Activated CD4-positive, alpha-beta memory T cell treated with anti-CD3 and anti-CD28 coated beads, Interleukin-2, amount 10 ng/mL, durations not matched to agents 7 days and 5 days (primary cell): ENCODE measurements around the gene CNOT3. TPM values are rescaled to one million over a fixed set of nuclear protein-coding genes. Genes with fewer than 3 reads are reported as not detected.

Source experiments
- CTCF ChIA-PET: fragments of 350-600 bp; sonication (Branson Sonifier 250); formaldehyde crosslinking; loops from one replicate; lab custom pipeline; 2021; ENCODE audit warnings: antibody characterized with exemption, inconsistent platforms; lab: Charles Lee
- POLR2A ChIA-PET: fragments of 350-600 bp; sonication (Branson Sonifier 250); formaldehyde crosslinking; loops from one replicate; lab custom pipeline; 2021; ENCODE audit warnings: antibody characterized with exemption; lab: Charles Lee
- DNase-seq: peaks from one replicate; pipeline ENCODE4 v3.0.0-alpha.2; 2020
- H3K27ac Mint-ChIP-seq: one replicate; pipeline ENCODE4 v1.8.0; 2021; ENCODE audit warnings: mild to moderate bottlenecking, mixed read lengths
- H3K27me3 Mint-ChIP-seq: one replicate; pipeline ENCODE4 v1.8.0; 2021; ENCODE audit warnings: mixed read lengths
- H3K36me3 Mint-ChIP-seq: one replicate; pipeline ENCODE4 v1.8.0; 2021; ENCODE audit warnings: low read depth, mixed read lengths
- H3K4me1 Mint-ChIP-seq: one replicate; pipeline ENCODE4 v1.8.0; 2021; ENCODE audit warnings: mixed read lengths
- H3K4me3 Mint-ChIP-seq: one replicate; pipeline ENCODE4 v1.8.0; 2021; ENCODE audit warnings: mild to moderate bottlenecking, mixed read lengths
- H3K9me3 Mint-ChIP-seq: one replicate; pipeline ENCODE4 v1.8.0; 2021; ENCODE audit warnings: mixed read lengths
- total RNA-seq, 2 experiments: library from RNA; stranded (reverse); gene quantifications; one replicate each; pipeline ENCODE4 v1.2.3, GENCODE V29; 2021

Gene CNOT3
- total RNA-seq, 2 experiments from 2014 or later = 62.6 to 66.9 TPM

DNA sequence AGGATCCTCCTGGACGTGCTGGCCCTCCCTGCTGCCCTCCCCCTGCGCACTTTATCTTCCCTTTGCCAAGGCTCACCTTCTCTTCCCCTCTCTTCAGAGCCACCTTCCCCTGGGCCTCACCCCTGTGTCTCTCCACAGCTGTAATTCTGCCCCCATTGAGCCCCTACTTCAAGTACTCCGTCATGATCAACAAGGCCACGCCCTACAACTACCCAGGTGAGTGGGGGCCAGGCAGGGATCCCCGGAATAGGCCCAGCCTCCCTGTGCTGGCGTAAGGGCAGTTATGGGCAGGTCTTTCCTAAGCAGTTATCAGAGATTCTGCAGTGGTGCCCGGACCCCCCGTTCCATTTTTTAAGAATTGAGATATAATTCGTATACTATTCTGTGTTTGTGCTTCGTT is 31.8 kb upstream of the CNOT3 start:
- Mint-ChIP-seq H3K4me3 (no peak overlapping the region), H3K4me1 (peaks cover 34% of the 10 kb centered on the region), H3K9me3 (no peaks in the 10 kb centered on the region), H3K27ac (no peak overlapping the region), H3K27me3 (no peaks in the 10 kb centered on the region), H3K36me3 (peaks cover 47% of the 10 kb centered on the region)
- no peak for DNase-seq
- CTCF ChIA-PET = no interaction called here
- POLR2A ChIA-PET = interaction anchor here (1.0 kb wide), 1 partner anchor 9 kb away, joined by 4 read pairs; the partner anchor contains the start of genes PRPF31 and TFPT

DNA sequence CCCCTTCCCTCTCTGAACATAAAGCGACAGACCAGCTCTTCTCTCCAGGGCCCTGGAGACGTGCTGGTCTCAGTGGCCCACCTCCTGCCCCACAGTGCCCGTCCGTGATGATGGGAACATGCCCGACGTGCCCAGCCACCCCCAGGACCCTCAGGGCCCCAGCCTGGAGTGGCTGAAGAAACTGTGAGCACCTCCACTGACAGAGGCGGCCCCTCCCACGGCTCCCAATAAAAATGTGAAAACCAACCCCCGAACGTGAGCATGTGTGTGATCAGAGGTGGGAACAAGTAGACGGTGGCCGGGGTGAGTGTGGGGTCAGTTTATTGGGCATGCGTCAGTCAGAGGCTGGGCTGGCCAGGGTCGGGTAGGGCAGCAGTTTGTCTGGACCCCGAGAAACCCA is 30.8 kb upstream of the CNOT3 start:
- Mint-ChIP-seq H3K36me3 (peaks cover 50% of the 10 kb centered on the region), H3K27me3 (no peaks in the 10 kb centered on the region), H3K27ac (no peak overlapping the region), H3K4me3 (no peak overlapping the region), H3K4me1 (peaks cover 34% of the 10 kb centered on the region), H3K9me3 (no peaks in the 10 kb centered on the region)
- POLR2A ChIA-PET = interaction anchor here (1.0 kb wide), 1 partner anchor 8 kb away, joined by 4 read pairs; the partner anchor contains the start of genes PRPF31 and TFPT
- DNase-seq = no peak
- CTCF ChIA-PET = no interaction called here

DNA sequence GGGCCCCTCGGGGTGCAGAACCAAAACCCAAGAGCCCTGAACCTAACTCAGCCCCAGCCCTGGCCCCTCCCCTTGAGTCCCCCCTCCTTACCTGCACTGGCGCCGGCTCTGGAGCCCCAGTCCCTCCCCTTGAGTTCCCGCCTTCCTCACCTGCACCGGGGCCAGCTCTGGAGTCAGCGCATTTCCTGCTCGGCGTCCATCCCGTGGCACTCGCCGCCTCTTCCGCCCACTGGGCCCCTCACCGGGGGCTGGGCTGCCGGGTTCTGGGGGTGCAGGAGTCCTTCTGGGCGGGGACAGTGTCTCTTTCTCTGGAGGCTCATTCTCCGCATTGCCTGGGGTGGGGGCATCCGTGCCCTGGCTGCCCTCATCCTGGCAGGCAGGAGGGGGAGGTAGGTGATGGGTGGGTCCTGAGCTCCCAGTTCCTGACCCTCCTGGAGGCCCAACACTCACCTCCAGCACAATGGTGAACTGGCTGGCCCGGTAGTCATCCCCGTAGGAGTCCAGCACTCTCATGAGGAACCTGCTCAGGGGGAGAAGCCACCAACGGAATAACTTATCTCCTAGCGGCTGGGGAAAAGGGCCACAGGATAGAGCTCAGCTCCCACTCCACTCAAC is 29.6 kb upstream of the CNOT3 start:
- H3K27ac Mint-ChIP-seq = no peak overlapping the region
- ChIA-PET POLR2A (interaction anchor here (1.7 kb wide), 1 partner anchor 93 kb away, joined by 4 read pairs; the partner anchor contains the start of gene RPS9), CTCF (no interaction called here)

DNA sequence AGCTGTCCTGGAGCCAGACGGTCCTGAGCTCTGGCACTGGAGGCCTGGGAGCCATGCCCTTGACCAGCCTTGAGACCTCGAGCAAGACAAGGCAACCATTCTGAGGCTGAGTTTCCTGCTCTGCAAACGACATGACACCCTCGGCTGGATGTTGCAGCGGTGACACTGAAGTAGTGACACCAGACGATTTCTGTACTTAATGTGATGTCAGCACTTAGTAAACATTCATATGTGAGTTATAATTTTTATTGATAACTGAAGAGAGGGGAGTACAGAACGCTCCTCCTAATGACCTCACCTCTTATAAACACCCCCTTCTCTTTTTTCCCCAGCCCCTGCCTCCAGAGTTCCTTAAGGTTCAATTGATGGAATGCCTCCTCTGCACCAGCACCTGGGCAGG is 29.1 kb upstream of the CNOT3 start:
- CTCF ChIA-PET = no interaction called here

More for the DNA sequence above, 29.6 kb upstream of the CNOT3 start:
- Mint-ChIP-seq H3K36me3 (peaks cover 51% of the 10 kb centered on the region), H3K4me3 (no peak overlapping the region), H3K27me3 (no peaks in the 10 kb centered on the region), H3K9me3 (no peaks in the 10 kb centered on the region), H3K4me1 (peaks cover 27% of the 10 kb centered on the region)
- DNase-seq = no peak

DNA sequence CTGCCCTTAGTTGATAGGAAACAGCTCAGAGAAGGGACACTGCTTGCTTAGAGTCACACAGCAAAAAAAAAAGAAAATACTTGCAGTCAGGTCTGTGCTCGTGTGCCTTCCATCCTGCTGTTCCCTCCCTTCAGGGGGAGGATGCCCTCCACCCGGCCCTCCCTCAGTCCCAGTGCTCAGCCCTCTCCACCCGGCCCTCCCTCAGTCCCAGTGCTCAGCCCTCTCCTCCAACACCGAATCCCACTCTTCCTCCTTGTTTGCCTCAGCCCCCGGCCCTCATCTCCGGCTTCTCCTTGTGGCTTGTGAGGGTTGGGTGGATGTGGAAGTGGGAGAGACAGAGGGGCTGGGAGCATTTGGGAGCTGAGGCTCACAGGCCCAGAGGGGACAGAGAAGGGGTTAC is 27.9 kb upstream of the CNOT3 start:
- H3K4me1 Mint-ChIP-seq = peaks cover 27% of the 10 kb centered on the region
- no peak overlapping the region for H3K4me3 Mint-ChIP-seq
- H3K27ac Mint-ChIP-seq = no peak overlapping the region
- H3K27me3 Mint-ChIP-seq = no peaks in the 10 kb centered on the region
- CTCF ChIA-PET = no interaction called here
- no peak for DNase-seq
- POLR2A ChIA-PET = interaction anchor here (1.7 kb wide), 1 partner anchor 91 kb away, joined by 4 read pairs; the partner anchor contains the start of gene RPS9
- no peaks in the 10 kb centered on the region for H3K9me3 Mint-ChIP-seq
- H3K36me3 Mint-ChIP-seq = peaks cover 65% of the 10 kb centered on the region

More for the DNA sequence above, 29.1 kb upstream of the CNOT3 start:
- Mint-ChIP-seq H3K36me3 (peaks cover 56% of the 10 kb centered on the region), H3K4me1 (peaks cover 25% of the 10 kb centered on the region), H3K27me3 (no peaks in the 10 kb centered on the region), H3K27ac (no peak overlapping the region), H3K4me3 (no peak overlapping the region), H3K9me3 (no peaks in the 10 kb centered on the region)
- no peak for DNase-seq
- POLR2A ChIA-PET = interaction anchor here (1.7 kb wide), 1 partner anchor 93 kb away, joined by 4 read pairs; the partner anchor contains the start of gene RPS9

DNA sequence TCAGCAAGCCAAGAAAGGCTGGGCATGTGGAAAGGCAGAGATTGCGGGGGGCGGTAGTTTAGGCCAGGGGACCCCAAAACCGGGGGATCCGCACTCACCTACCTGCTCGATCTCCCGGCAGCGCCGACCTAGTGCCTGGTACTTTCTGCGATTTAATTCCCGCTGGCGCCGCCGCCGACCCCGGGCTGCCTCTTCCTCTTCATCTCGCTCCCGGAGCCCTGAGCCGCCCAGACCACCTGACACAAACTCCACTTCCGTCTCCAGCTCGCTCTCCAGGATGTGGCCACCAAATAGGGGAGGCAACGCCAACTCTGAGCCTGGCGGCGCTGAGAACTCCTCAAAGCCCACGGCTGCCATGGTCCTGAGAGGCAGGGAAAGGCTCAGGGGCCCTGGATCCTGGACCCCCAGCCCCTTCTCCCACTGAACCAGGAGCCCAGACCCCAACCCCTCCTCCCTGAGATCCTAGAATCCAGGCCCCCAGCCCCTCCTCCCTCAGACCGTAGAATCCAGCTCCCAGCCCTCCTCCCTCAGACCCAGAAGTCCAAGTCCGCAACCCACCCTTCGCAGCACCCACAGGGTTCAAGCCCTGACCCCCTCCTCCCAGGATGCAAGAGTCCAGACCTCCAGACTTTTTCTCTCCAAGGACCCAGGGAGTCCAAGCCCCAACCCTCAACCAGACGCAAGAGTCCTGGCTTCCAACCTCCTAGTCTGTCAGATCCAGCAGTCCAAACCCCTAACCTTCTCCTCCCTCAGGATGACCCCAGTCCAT is 23.0 kb upstream of the CNOT3 start:
- peaks cover 37% of the 10 kb centered on the region for H3K36me3 Mint-ChIP-seq

DNA sequence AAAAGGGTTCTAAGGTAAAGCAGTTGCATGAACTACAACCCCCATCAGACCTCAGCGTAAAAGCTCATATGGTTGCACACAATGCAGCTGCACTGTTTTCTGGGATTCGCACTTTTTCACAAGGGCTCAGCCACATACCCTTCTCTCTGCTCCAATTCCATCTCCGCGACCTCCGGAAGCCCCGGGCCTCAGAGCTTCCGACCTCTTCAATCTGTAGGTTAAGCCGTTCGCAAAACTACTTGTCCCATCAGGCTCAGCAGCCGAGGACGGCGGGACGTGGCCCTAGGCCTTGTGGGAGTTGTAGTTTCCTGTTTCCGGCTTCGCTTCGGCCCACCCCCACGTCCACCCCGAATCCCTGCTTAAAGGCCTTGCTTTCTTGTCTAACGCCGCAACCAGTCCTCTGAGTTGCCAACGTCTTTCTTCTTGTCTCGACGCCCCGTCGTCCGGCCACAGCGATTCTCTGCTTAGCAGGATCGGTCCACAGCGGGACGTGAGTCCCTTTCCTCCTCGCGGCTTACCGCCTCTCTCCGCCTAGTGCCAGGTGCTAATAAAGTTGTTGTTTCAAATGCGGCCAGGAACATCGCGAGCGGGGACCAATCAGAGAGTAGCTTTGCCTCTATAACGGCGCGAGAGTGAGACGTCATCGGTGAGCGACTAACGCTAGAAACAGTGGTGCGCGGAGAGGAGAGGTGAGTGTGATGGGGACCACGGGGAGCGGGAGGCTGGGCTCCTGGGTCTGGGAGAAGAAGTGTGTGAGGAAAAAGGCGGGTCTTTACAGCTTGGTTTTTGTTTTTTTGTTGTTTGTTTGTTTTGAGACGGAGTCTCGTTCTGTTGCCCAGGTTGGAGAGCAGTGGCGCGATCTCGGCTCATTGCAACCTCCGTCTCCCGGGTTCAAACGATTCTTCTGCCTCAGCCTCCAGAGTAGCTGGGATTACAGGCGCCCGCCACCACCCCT is 22.2 kb upstream of the CNOT3 start, which contains the start of the genes PRPF31 and TFPT:
TSS of gene PRPF31 (plus strand) at position 646 of the 955 bp plus-strand sequence. CDS start 2,525 bp downstream, outside the sequence.
TSS of gene TFPT (minus strand) at position 549 of the 955 bp plus-strand sequence. CDS start at position 161, 388 bp downstream.
- Mint-ChIP-seq H3K36me3 (peaks cover 35% of the 10 kb centered on the region), H3K27ac (peak within 1 kb of the TSS; percentile 74), H3K4me3 (peak within 1 kb of the TSS; percentile 86), H3K27me3 (no peaks in the 10 kb centered on the region), H3K9me3 (no peaks in the 10 kb centered on the region), H3K4me1 (peaks cover 35% of the 10 kb centered on the region)
- peak; percentile 97 for DNase-seq
- ChIA-PET POLR2A (interaction anchor here (0.6 to 5.2 kb wide), 20 partner anchors 9 to 333 kb away, joined by 3 to 52 read pairs (median 4); partner anchors contain the start of genes CNOT3, LENG8, MBOAT7 and NDUFA3), CTCF (interaction anchor here (1.0 to 2.8 kb wide), 6 partner anchors 13 to 273 kb away, joined by 3 to 16 read pairs (median 4); partner anchors contain the start of genes CNOT3, MBOAT7 and NDUFA3)

More for the DNA sequence above, 23.0 kb upstream of the CNOT3 start:
- Mint-ChIP-seq H3K27ac (peak overlapping the region; percentile 74), H3K27me3 (no peaks in the 10 kb centered on the region), H3K9me3 (no peaks in the 10 kb centered on the region), H3K4me1 (peaks cover 37% of the 10 kb centered on the region), H3K4me3 (peak overlapping the region; percentile 86)
- ChIA-PET CTCF (interaction anchor here (1.0 to 2.8 kb wide), 5 partner anchors 12 to 274 kb away, joined by 3 to 16 read pairs (median 4); partner anchors contain the start of genes CNOT3 and NDUFA3), POLR2A (interaction anchor here (0.7 to 5.2 kb wide), 15 partner anchors 8 to 95 kb away, joined by 3 to 52 read pairs (median 5); partner anchors contain the start of genes CNOT3, LENG1, MBOAT7 and NDUFA3)
- peak; percentile 76 for DNase-seq

DNA sequence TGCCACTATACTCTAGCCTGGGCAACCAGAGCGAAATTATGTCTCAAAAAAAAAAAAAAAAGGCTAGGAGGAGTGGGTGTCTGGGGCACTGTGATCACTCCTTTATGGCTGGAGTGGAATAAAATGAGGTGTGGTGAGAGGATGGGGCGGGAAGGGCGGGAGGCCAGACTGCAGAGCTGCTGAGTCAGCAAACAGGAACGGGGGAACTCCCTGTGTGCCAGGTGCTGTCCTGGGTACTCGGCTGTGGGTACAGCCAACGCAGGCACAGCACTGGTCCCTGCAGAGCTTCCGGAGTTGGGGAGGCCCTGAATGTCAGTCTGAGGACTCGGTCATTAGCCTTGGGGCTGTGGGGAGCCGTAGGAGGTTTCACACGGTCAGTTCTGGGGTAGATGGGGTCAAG is 16.3 kb upstream of the CNOT3 start:
- CTCF ChIA-PET = no interaction called here
- H3K9me3 Mint-ChIP-seq = no peaks in the 10 kb centered on the region
- H3K4me1 Mint-ChIP-seq = peaks cover 17% of the 10 kb centered on the region
- no peak for DNase-seq
- H3K27ac Mint-ChIP-seq = no peak overlapping the region
- no peaks in the 10 kb centered on the region for H3K27me3 Mint-ChIP-seq
- peaks cover 38% of the 10 kb centered on the region for H3K36me3 Mint-ChIP-seq
- no peak overlapping the region for H3K4me3 Mint-ChIP-seq
- POLR2A ChIA-PET = interaction anchor here (0.8 to 1.0 kb wide), 2 partner anchors 16 to 18 kb away, joined by 3 read pairs; partner anchors contain the start of gene CNOT3

DNA sequence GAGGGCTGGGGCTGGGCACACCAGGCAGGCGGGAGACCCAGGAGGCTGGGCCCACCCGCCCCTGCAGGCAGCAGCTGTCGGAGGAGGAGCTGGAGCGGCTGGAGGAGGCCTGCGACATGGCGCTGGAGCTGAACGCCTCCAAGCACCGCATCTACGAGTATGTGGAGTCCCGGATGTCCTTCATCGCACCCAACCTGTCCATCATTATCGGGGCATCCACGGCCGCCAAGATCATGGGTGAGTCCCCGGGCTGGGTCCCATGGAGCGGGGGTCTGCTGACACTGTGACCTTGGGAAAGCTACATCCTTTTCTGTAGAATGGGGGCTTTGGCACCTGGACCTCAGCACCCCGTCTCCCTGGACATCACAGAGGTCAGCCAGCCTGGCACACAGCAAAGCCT is 13.9 kb upstream of the CNOT3 start:
- H3K4me3 Mint-ChIP-seq = no peak overlapping the region
- ChIA-PET CTCF (no interaction called here), POLR2A (interaction anchor here (1.0 kb wide), 1 partner anchor 13 kb away, joined by 3 read pairs; no protein-coding TSS in a partner anchor)
- H3K27me3 Mint-ChIP-seq = no peaks in the 10 kb centered on the region
- H3K36me3 Mint-ChIP-seq = peaks cover 46% of the 10 kb centered on the region
- no peaks in the 10 kb centered on the region for H3K4me1 Mint-ChIP-seq
- H3K9me3 Mint-ChIP-seq = no peaks in the 10 kb centered on the region
- no peak overlapping the region for H3K27ac Mint-ChIP-seq
- DNase-seq = no peak

DNA sequence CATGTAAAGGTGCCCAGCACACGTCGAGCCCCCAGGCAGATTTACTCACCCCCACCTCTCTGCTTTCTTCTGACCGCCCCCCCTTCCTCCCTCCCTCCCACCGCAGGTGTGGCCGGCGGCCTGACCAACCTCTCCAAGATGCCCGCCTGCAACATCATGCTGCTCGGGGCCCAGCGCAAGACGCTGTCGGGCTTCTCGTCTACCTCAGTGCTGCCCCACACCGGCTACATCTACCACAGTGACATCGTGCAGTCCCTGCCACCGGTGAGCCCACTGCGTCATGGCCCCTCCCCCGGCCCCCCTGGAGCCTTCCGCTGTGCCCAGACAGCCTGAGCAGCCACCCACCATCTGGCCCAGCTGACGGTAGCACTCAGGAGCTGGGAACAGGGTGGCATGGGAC is 13.2 kb upstream of the CNOT3 start:
- Mint-ChIP-seq H3K4me1 (no peaks in the 10 kb centered on the region), H3K27me3 (no peaks in the 10 kb centered on the region), H3K4me3 (no peak overlapping the region), H3K9me3 (no peaks in the 10 kb centered on the region), H3K36me3 (peaks cover 47% of the 10 kb centered on the region), H3K27ac (no peak overlapping the region)
- POLR2A ChIA-PET = interaction anchor here (1.0 kb wide), 1 partner anchor 12 kb away, joined by 3 read pairs; no protein-coding TSS in a partner anchor
- no peak for DNase-seq
- CTCF ChIA-PET = no interaction called here

DNA sequence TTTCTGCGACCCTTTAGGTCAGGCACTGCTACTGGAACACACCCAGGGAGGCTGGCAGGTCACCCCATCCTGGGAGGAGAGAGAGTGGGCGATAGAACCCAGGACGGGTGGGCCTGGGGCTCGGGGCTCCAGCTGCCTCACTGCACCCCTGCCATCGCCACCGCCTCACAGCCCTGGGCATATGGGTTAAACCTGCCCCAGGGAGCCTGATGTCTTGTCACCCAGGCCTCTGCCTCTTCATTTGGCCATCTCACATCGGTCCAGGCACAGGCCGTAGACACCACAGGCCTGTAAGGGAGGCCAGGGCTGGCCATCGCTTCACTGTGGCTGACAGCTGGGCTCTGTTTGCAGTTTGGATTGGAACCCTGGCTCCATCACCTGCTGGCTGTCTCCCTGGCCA is 11.8 kb upstream of the CNOT3 start:
- ChIA-PET POLR2A (interaction anchor here (1.0 kb wide), 1 partner anchor 13 kb away, joined by 3 read pairs; no protein-coding TSS in a partner anchor), CTCF (no interaction called here)
- no peaks in the 10 kb centered on the region for H3K9me3 Mint-ChIP-seq
- no peaks in the 10 kb centered on the region for H3K4me1 Mint-ChIP-seq
- no peaks in the 10 kb centered on the region for H3K27me3 Mint-ChIP-seq
- DNase-seq = no peak
- H3K36me3 Mint-ChIP-seq = peaks cover 41% of the 10 kb centered on the region
- H3K4me3 Mint-ChIP-seq = no peak overlapping the region
- H3K27ac Mint-ChIP-seq = no peak overlapping the region
